GM23248 (cell line): ENCODE results near the gene GAS2. TPM values are rescaled to one million over a fixed set of nuclear protein-coding genes. Genes with fewer than 3 reads are reported as not detected.

ENCODE experiments used
- DNase-seq: peaks from one replicate; pipeline ENCODE4 v3.0.0-alpha.2; 2015
- H2AFZ ChIP-seq: fragments of 200-600 bp; sonication (generic); 2 replicates; pipeline ENCODE4 v1.6.1; 2016; ENCODE audit warnings: antibody characterized with exemption
- H3F3A ChIP-seq: fragments of 200-600 bp; sonication (generic); 2 replicates; pipeline ENCODE4 v1.6.1; 2016; ENCODE audit warnings: mild to moderate bottlenecking, antibody characterized with exemption, mixed run types; ENCODE audit not compliant: insufficient read depth
- H3K27ac ChIP-seq: fragments of 200-600 bp; sonication (generic); 2 replicates; pipeline ENCODE4 v1.5.1; 2016; ENCODE audit warnings: mild to moderate bottlenecking
- H3K27me3 ChIP-seq: fragments of 200-600 bp; sonication (generic); replicated peaks from 2 replicates; pipeline ENCODE4 v1.6.1; 2016; ENCODE audit warnings: mild to moderate bottlenecking; ENCODE audit not compliant: insufficient read depth
- H3K36me3 ChIP-seq: fragments of 200-600 bp; sonication (generic); 2 replicates; pipeline ENCODE4 v1.6.1; 2016; ENCODE audit warnings: low read depth, mild to moderate bottlenecking
- H3K4me1 ChIP-seq: fragments of 200-600 bp; sonication (generic); 2 replicates; pipeline ENCODE4 v1.6.1; 2016; ENCODE audit warnings: mild to moderate bottlenecking; ENCODE audit not compliant: insufficient read depth
- H3K4me2 ChIP-seq: fragments of 200-600 bp; sonication (generic); one replicate; pipeline ENCODE4 v1.6.1; 2016; ENCODE audit warnings: mild to moderate bottlenecking; ENCODE audit not compliant: unreplicated experiment
- H3K4me3 ChIP-seq: fragments of 200-600 bp; sonication (generic); 2 replicates; pipeline ENCODE4 v1.5.1; 2016; ENCODE audit warnings: mild to moderate bottlenecking
- H3K79me2 ChIP-seq: fragments of 200-600 bp; sonication (generic); 2 replicates; pipeline ENCODE4 v1.6.1; 2016; ENCODE audit warnings: mild to moderate bottlenecking; ENCODE audit not compliant: insufficient read depth
- H3K9ac ChIP-seq: fragments of 200-600 bp; sonication (generic); 2 replicates; pipeline ENCODE4 v1.6.1; 2016; ENCODE audit warnings: mild to moderate bottlenecking
- H3K9me2 ChIP-seq: fragments of 200-600 bp; sonication (generic); 2 replicates; pipeline ENCODE4 v1.6.1; 2016; ENCODE audit warnings: mixed run types, mild to moderate bottlenecking, moderate library complexity; ENCODE audit not compliant: insufficient read depth
- H3K9me3 ChIP-seq: fragments of 200-600 bp; sonication (generic); one replicate; pipeline ENCODE4 v1.6.1; 2017; ENCODE audit warnings: low read depth
- H4K20me1 ChIP-seq: fragments of 200-600 bp; sonication (generic); 2 replicates; pipeline ENCODE4 v1.6.0; 2016; ENCODE audit not compliant: insufficient read depth
- EZH2 ChIP-seq: fragments of 200-600 bp; sonication (generic); IDR thresholded peaks from 2 replicates; pipeline ENCODE4 v1.6.1; 2018; ENCODE audit warnings: antibody characterized with exemption, mild to moderate bottlenecking; ENCODE audit not compliant: insufficient read depth, poor library complexity, severe bottlenecking
- EZH2phosphoT487 ChIP-seq: fragments of 200-600 bp; sonication (generic); IDR thresholded peaks from 2 replicates; pipeline ENCODE4 v1.6.1; 2018; ENCODE audit warnings: antibody characterized with exemption, moderate library complexity, mild to moderate bottlenecking, low read depth; ENCODE audit not compliant: insufficient read depth
- WGBS, 2 experiments: methylation state at CpG; one replicate each; pipeline ENCODE4 v1.1.6; 2015 to 2017; ENCODE audit warnings: low lambda C conversion rate in 2 of 2, low coverage in 1 of 2; ENCODE audit errors: missing lambda C conversion rate in 2 of 2; 5-methylcytosine and 5-hydroxymethylcytosine counted together
- in situ Hi-C: fragments of 300-500 bp; cut with MboI; formaldehyde crosslinking; loops from 2 replicates; pipeline ENCODE4 v1.15.0; 2020
- polyA plus RNA-seq: library from polyadenylated mRNA; unstranded; fragments of >200 nt; fragmentation: Nextera tagmentation; extraction: Ambion mirVana; gene quantifications from 2 replicates; pipeline ENCODE4 v1.2.1, GENCODE V29; 2016
- total RNA-seq: library from RNA; depleted of rRNA; stranded (reverse); fragments of >200 nt; shearing (Covaris generic); gene quantifications from 2 replicates; pipeline ENCODE4 v1.2.3, GENCODE V29; 2014

GAS2 gene
- total and polyA plus RNA-seq, 2 experiments from 2014 or later: 0.63 to 1.2 TPM

DNA sequence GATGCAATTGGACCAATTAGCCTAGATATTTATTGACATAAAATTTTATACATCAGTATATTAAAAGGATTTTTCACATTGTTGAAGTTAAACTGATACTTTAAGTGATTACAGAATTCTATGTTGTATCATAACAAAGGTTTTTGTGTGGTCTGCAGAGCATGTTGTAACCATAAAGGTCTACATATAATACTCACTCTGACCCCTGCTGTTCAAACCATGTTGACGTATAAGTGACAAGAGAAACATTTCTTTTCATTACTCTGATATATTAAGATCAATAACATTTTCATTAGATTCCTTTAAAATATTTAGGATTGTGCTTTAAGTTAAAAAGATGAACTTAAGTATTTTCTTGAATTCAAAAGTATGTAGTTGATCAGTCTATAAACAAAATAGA is 63.9 kb downstream of the GAS2 start:
- Histone ChIP-seq H3K4me3 (no peak overlapping the region), H3K9me3 (no peaks in the 10 kb centered on the region), H3K36me3 (no peaks in the 10 kb centered on the region), H3K79me2 (no peaks in the 10 kb centered on the region), H3F3A (no peaks in the 10 kb centered on the region), H4K20me1 (no peaks in the 10 kb centered on the region), H3K27ac (no peak overlapping the region), H3K4me2 (no peak overlapping the region), H3K27me3 (0 out of 2 replicates have a peak, but pooled peaks cover 2% of the 10 kb centered on the region), H3K9me2 (no peaks in the 10 kb centered on the region), H3K4me1 (no peaks in the 10 kb centered on the region), H3K9ac (no peak overlapping the region), H2AFZ (no peak overlapping the region)
- TF ChIP-seq EZH2: no peak
- no peak for TF ChIP-seq EZH2phosphoT487
- in situ Hi-C loops: no loop called here
- WGBS, 2 experiments: 4 to 16% methylated on average over 1 of the region's 1 CpG
- DNase-seq: peak; percentile 7

DNA sequence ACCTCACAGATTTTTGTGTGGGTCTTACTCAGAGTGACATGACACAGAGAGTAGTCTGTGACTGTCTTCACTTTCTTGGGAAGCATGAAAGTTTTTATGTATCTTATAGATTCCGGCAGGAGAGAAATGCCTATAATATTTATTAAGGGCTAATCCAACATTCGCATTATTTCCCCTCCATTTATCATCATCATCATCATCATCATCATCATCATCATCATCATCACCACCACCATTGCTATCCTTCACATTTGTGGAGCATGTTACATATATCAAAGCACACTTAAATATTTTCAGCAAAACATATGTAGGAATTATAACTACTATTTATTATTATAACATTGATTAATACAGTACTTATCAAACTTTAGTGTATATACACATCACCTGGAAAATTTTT is 66.2 kb downstream of the GAS2 start:
- no peak for DNase-seq
- Histone ChIP-seq H3K9me2 (no peaks in the 10 kb centered on the region; the same call in 1 of the 2 replicates), H3K36me3 (no peaks in the 10 kb centered on the region), H3K9ac (no peak overlapping the region), H3K4me3 (no peak overlapping the region), H3K27me3 (0 out of 2 replicates have a peak, but pooled peaks cover 2% of the 10 kb centered on the region), H3K9me3 (no peaks in the 10 kb centered on the region), H3K79me2 (no peaks in the 10 kb centered on the region), H3K4me1 (no peaks in the 10 kb centered on the region), H4K20me1 (no peaks in the 10 kb centered on the region), H3K27ac (no peak overlapping the region), H2AFZ (no peak overlapping the region), H3F3A (no peaks in the 10 kb centered on the region), H3K4me2 (no peak overlapping the region)
- TF ChIP-seq EZH2: no peak
- TF ChIP-seq EZH2phosphoT487: no peak
- 56 to 59% methylated on average over 2 of the region's 2 CpGs for WGBS, 2 experiments
- in situ Hi-C loops: no loop called here

DNA sequence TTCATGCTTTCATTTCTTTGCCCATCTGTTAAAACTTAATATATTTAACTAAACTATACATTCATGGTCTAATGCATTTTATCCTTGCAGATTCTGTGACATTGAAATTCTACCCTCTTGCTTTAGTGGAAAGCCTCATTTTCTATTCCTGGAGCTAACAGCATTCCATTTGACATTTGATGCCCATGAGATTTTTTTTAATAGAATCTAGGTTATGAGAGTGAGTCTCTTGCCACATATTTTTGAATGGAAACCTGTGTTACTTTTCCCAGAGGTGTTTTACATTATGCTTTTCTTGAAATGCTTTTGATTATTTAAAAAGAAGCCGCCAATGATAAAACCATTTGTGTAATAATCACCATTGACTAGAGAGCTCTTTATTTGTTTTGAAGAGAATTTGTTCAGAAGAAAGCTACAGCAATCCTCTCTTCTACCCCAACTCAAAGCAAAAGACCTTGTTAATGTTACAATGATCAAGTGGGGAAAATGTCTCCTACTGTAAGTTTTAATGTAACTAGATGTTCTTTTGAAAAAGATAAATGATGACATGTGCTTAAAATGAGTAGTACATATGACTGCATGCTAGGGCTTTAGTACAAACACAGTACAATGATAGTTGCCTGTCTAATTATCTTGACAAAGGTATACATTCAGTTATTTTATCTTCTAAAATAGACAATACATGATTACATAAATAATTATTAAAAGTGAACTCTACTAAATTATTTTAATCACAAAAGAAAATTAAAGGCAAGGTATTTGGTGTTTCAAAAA is 67.3 kb downstream of the GAS2 start:
- whole genome bisulfite sequencing, 2 experiments: 44% methylated on average over 1 of the region's 1 CpG
- Histone ChIP-seq H4K20me1 (no peaks in the 10 kb centered on the region), H3K4me1 (no peaks in the 10 kb centered on the region), H3F3A (no peaks in the 10 kb centered on the region), H3K27ac (no peak overlapping the region), H3K27me3 (0 out of 2 replicates have a peak, but pooled peaks cover 2% of the 10 kb centered on the region), H3K9me3 (no peaks in the 10 kb centered on the region), H3K9me2 (no peaks in the 10 kb centered on the region; the same call in 1 of the 2 replicates), H3K79me2 (no peaks in the 10 kb centered on the region), H3K4me2 (no peak overlapping the region), H3K4me3 (no peak overlapping the region), H2AFZ (no peak overlapping the region), H3K36me3 (no peaks in the 10 kb centered on the region), H3K9ac (no peak overlapping the region)
- in situ Hi-C loops: no loop called here
- no peak for DNase-seq
- TF ChIP-seq EZH2phosphoT487: no peak
- no peak for TF ChIP-seq EZH2

DNA sequence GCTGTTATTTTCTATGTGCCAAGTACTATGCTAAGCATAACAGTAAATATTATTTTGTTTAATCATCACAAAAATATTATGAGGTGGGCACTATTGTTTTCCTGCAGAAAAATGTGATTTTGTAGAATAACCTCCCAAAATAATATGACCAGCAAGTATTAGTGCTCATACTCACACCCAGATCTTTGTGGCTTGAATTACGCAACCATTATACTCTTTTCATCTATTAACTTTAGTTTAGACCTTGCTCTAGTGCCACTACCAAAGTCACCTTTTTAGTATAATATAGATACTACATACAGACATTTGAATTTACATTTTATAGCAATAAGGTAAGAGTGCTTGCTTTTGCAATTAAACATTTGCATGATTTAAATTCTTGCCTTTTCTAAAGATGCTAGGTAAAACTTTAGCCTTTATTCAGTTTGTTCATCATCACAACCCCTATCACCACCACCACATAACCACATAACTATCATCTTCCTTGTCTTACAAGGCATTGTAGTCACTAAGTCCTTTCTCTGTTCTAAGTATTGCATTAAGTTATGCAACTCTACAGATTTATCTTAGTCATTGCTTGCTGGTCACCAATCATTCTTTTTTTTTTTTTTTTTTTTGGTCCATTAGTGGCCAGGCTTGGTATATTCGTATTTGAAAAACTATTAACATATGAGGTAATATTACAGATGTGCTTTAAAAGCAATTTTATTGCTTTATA is 68.4 kb downstream of the GAS2 start:
- Histone ChIP-seq H2AFZ (no peak overlapping the region), H3K4me2 (no peak overlapping the region), H3K4me3 (no peak overlapping the region), H3K4me1 (no peaks in the 10 kb centered on the region), H3K27ac (no peak overlapping the region), H3K79me2 (no peaks in the 10 kb centered on the region), H3K27me3 (no peaks in the 10 kb centered on the region), H3K9ac (no peak overlapping the region), H3K9me3 (no peaks in the 10 kb centered on the region), H4K20me1 (no peaks in the 10 kb centered on the region), H3F3A (no peaks in the 10 kb centered on the region), H3K9me2 (no peaks in the 10 kb centered on the region; the same call in 1 of the 2 replicates), H3K36me3 (no peaks in the 10 kb centered on the region)
- peak; percentile 8 for DNase-seq
- in situ Hi-C loops: no loop called here
- 42 to 48% methylated on average over 2 of the region's 2 CpGs for WGBS, 2 experiments
- TF ChIP-seq EZH2phosphoT487: no peak
- TF ChIP-seq EZH2: no peak
